ENCODE measurements around the gene CKAP4. TPM values are rescaled to one million over a fixed set of nuclear protein-coding genes. Genes with fewer than 3 reads are reported as not detected.

CKAP4 gene
- total RNA-seq, 1 experiment from 2014 or later = 99.3 TPM

DNA sequence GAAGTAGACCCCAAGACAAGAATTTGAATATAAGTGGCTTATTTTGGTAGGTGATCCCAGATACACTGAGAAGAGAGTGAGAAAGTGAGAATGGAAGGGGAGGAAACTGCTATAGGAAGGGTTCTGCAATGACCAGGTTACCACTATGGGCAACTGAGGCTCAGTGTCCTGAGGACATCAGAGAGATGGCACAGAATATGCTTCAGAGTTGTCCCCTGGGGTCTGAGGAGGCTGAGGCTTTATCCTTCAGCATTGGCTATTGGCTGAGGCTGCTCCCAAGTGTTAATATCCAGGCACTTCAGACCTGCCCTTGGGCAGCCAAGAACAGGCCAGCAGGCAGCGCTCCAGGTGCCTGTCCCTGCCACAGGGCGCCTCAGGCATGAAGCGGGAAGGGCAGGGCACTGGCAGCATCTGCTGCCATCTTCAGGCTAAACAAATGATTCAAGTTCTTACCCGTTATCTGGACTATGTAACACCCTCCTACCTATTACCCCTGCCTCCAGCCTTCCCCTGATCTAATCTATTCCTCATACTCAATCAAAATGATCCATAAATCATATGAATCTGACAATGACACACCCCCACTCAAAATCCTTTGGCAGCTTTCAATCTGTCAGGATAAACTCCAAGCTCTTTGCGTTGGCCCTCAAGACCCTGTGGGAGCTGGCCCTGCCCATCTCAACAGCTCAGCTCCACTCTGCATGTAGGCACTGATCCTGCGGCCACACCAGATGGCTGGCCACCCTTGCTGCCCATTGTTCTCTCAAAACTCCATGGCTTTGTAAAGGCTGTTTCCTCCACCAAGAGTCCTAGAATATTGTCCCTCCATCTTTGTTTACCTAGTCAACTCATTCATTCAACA, 42.4 kb downstream of the CKAP4 start:
- DNase-seq (ENCODE audit: extremely low read depth, low read depth) = peak; percentile 24

DNA sequence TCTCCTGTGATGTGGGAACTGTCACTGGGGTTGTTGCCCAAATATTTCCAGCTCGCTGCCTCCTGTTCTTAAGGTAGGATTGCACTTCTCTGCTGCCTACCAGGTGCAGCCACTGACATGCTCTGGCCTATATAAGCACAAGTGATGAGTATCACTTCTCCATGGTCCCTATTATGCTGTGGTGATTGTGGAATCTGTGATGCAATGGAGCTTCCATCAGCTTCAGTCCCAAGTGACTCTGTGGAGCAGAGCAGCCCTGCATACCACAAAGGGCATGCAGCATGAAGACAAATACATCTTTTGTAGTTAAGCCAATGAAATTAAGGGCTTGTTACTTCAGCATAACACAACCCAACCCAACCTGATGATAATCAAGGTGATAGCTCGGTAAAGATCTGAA, 43.5 kb downstream of the CKAP4 start:
- no peak for DNase-seq (ENCODE audit: extremely low read depth, low read depth)

DNA sequence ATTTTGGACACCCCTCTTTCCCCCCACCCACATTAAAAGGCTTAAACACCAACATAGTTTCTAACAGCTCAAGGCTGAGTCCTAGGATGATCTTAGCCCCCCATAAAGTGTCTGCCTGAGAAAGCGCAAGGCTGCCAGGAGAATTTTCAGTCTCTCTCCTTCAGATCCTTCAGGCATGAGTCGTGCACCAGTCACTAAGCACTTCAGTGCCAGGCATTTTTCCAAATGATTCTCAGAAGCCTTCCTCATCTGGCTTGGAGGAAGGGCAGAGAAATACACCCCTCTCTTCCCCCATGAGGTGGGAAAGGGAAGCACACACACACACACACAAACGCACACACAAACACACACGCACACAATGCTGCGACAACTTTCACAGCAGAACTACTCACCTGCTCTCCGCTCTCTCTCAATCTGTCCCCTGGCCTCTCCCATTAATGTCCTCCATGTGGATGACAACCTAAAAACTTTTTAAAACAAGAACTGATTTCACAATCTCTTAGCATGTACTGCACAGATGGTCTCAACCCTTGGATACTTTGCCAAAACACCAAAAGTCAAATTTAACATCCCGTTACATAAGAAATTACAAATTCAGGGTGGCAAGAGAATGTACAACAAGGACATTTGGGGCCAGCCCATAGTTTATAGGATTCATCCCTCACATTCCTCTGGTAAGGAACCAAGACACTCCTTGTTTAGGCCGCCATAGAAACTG, 49.8 kb downstream of the CKAP4 start:
- DNase-seq (ENCODE audit: extremely low read depth, low read depth) = no peak

DNA sequence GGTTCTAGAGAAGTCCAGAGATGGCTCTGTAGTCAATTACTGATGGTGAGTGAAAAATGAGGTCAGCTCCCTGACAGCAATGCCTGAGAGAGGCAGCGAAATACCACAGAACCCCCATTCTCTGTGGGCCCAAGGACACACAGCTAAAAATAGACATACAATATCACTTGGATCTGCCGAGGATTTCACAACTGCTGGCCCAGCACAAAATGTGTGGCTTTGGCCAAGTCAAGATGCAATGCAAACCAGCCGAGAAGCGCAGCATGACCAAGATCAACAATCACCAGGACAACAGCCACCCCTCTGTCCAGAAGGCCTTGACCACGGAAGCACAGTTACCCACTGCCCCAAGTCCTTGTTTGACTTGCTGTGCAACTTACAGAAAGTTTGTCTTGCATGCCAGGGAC, 52.2 kb downstream of the CKAP4 start:
- DNase-seq (ENCODE audit: extremely low read depth, low read depth) = no peak

DNA sequence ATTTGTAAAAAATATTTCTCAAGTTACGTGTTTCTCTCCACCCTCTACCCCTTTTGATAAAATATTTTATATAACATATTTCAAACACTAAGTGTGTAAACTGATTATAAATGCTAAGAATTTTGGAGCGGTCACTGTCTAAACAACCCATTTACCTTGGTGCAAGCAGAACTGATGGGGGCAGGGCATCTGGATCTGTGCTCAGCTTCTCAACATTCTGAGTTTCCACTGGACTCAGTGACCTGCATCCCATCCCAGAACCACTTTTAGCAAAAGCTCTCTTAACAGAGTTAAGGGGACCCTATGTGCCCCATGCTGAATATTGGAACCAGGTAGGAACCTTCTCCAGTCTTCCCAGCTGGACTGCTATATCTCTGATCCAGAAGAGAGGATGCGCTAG, 53.5 kb downstream of the CKAP4 start:
- DNase-seq (ENCODE audit: extremely low read depth, low read depth) = no peak

DNA sequence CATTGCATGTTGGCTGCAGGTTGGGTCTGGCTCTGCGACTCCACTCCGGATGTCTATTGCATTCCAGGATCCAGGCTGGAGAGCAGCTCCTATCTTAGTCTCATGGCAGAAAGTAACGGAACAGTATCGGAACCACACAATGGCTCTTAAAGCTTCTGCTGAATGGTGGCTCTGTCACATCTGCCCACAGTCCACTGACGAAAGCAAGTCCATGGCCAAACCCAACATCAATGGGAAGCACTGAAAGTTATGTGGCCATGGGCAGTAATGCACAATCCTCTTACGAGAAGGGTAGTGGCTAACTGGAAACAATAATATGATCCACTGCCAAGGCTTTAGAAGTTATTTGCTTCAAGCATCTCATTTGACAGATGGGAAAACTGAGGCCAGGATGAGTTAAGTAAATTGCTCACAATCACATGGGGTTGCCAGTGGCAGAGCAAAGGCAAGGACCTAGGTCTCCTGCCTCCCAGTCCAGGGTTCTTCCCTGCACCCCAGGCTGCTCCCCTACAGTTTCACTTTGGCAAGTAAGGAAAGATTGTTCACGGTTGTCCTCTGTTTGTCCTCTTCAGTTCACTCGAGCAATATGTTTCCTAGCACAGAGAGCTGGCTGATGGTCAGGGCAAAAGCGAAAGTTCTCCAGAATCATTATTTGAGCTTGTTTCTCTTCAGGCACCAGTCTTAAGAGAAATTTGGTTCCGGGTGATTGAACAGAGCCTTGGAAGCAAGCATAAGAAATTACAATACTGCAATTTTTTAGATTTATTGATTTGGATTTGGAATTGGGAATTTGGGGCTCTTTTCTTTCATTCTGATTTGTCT, 54.2 kb downstream of the CKAP4 start:
- no peak for DNase-seq (ENCODE audit: extremely low read depth, low read depth)

DNA sequence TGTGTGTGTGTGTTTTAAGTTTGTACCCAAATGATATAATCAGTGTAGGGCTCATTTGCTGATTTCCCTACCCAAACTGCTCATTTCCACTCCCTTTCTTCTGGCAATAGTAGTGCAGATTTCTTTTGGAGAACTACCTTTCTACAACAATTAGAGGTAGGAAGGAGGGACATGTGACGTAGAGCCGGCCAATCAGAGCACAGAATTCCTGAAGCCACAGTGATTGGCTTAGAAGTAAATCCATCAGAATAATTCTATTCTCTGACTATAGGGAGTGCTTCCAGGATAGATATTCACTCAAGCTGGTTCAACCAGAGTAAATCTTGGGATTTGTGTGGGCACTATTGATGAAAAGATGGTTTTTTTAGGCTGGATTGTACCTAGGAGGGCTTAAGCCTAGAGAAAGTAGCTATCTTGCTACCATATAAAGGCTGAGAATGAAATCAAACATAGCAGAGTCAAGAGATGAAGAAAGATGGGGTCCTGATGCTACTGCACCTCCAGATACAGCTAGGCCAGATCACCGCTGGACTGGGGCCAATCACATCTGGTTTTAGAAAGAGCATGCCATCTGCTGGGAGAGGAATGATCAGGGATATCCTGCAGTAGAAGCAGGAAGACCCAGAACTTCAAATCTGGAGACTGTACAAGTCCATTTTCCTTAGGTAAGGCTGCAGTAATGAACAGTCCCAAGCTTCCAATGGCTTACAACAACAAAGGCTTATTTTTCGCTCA, 55.0 kb downstream of the CKAP4 start:
- DNase-seq (ENCODE audit: extremely low read depth, low read depth) = no peak

DNA sequence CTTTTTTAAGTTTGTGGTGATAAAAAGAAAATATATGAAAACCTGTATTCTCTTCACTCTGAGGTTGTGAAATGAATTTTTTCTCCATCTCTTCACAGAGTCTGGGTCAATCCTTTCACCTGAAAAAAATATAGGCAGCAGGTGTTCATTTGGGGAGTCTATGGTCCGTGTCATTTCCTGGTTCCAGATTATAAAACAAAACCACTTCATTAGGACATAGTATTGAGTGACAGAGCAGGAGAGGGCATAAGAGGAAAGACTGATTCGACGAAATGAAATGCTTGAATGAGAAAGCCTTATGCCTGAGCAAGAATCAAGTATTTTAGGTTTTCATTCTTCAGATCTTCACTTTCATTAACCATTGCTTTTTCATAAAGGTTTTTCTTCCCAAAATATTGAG, 57.2 kb downstream of the CKAP4 start:
- no peak for DNase-seq (ENCODE audit: extremely low read depth, low read depth)

DNA sequence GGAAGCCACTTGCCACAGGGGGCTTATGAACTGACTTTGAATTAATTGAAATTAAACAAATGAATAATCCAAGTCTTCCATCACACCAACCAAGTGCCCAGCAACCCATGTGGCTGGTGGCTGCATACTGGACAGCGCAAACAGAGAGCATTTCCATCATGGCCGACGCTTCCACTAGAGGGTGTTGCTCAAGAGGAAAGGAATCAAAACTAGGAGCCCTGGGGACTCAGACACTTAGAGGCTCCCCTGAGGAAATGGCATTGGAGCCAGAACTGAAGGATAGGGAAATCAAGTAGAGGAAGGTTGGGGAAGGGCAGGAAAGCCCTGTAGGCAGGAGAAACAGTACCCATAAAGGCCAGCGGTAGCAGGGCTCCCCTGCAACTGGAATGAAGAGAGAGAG, 58.5 kb downstream of the CKAP4 start:
- no peak for DNase-seq (ENCODE audit: extremely low read depth, low read depth)

DNA sequence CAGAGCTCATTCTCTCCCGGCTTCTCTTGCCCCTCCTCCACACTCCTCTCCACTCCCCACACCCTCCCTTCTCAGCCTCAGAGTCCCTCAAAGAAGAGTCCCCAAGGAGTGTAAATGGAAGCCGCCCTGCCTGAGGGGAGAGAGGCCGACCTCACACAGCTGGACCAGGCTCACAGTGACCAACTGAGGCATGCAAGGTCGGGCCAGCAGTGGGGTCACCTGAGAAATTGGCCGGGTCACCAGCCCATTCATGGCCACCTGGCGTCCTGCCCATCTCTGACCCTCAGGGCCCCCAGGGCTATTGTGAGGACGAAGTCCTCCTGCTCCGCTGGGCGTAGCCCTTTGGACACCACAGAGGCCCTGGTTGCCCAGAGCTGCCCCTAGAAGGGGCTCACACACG, 59.6 kb downstream of the CKAP4 start:
- DNase-seq (ENCODE audit: extremely low read depth, low read depth) = no peak

Small RNAs within 50 kb of the gene (small RNA-seq; reads per million reads assigned to genes)
- 0 reads per million in 2 experiments for gene RNU7-94P

Other genes with a start within 250 kb of the CKAP4 start
- gene NUAK1, start 109.1 kb downstream of the CKAP4 start, total RNA-seq (2014; rRNA removed; shearing (Covaris generic)) = 13.4 and 19.5 TPM in 2 replicates
- gene TCP11L2, start 54.7 kb upstream of the CKAP4 start, total RNA-seq (2014; rRNA removed; shearing (Covaris generic)) = 15.8 and 16.4 TPM in 2 replicates
- gene POLR3B, start 109.7 kb upstream of the CKAP4 start, total RNA-seq (2014; rRNA removed; shearing (Covaris generic)) = 11.8 and 17.1 TPM in 2 replicates

All from NCI-H460 (cell line).